GM21447 (cell line): ENCODE measurements around the gene TBX3.

ENCODE experiments used
- ATAC-seq: cut with Tn5 transposase; IDR thresholded peaks from one replicate; pipeline ENCODE4 v1.9.1; 2021; ENCODE audit not compliant: unreplicated experiment

The TBX3 gene

GRCh38 chr12:114668886-114669288, 15.1 kb downstream of the TBX3 start:
- no peak for ATAC-seq

GRCh38 chr12:114668151-114668885, 15.7 kb downstream of the TBX3 start:
- no peak for ATAC-seq

GRCh38 chr12:114667669-114668150, 16.3 kb downstream of the TBX3 start:
- ATAC-seq = no peak

- no peak for ATAC-seq
Observed at GRCh38 chr12:114666746-114667668, 17.0 kb downstream of the TBX3 start.

- ATAC-seq = no peak
Observed at GRCh38 chr12:114665411-114666260, 18.3 kb downstream of the TBX3 start.

- ATAC-seq = no peak
Observed at GRCh38 chr12:114664651-114665320, 19.2 kb downstream of the TBX3 start.

- ATAC-seq = no peak
Observed at GRCh38 chr12:114662512-114663177, 21.3 kb downstream of the TBX3 start.

- ATAC-seq = no peak
Observed at GRCh38 chr12:114661245-114661644, 22.7 kb downstream of the TBX3 start.

- no peak for ATAC-seq
Observed at GRCh38 chr12:114659084-114659483, 24.9 kb downstream of the TBX3 start.

- no peak for ATAC-seq
Observed at GRCh38 chr12:114658002-114658441, 26.0 kb downstream of the TBX3 start.

GRCh38 chr12:114657597-114657920, 26.4 kb downstream of the TBX3 start:
- no peak for ATAC-seq

GRCh38 chr12:114656906-114657596, 26.9 kb downstream of the TBX3 start:
- no peak for ATAC-seq

GRCh38 chr12:114655934-114656749, 27.8 kb downstream of the TBX3 start:
- ATAC-seq = no peak

GRCh38 chr12:114649585-114649984, 34.4 kb downstream of the TBX3 start:
- ATAC-seq = no peak

- no peak for ATAC-seq
Observed at GRCh38 chr12:114648711-114649110, 35.3 kb downstream of the TBX3 start.

GRCh38 chr12:114638790-114639435, 45.1 kb downstream of the TBX3 start:
- no peak for ATAC-seq

GRCh38 chr12:114636723-114637480, 47.1 kb downstream of the TBX3 start:
- ATAC-seq = no peak
